Right ventricle myocardium inferior (tissue), 1 donor: ENCODE results near the gene CCT4. TPM values are rescaled to one million over a fixed set of nuclear protein-coding genes. Genes with fewer than 3 reads are reported as not detected.
A peak's percentile ranks its signal among the peaks of the same experiment; 100 is the strongest.
"Not testable (repeated sequence)": the region's sequence is repeated elsewhere in the genome, so short reads cannot be mapped to it uniquely, and the experiment has no call there.

ENCODE experiments used
- ATAC-seq: fragments of 200-7000 bp; cut with Tn5 transposase; one replicate; pipeline ENCODE4 v1.9.1; 2020; ENCODE audit warnings: mild to moderate bottlenecking, moderate library complexity
- DNase-seq: peaks from one replicate; pipeline ENCODE4 v3.0.0; 2021; ENCODE audit errors: missing footprints
- intact Hi-C: fragments of 100-400 bp; cut with DNase I; formaldehyde crosslinking; loops from one replicate; pipeline ENCODE4 v1.11.0; 2022
- total RNA-seq: library from RNA; stranded (reverse); fragmentation: NEBNext Ultra II Directional; extraction: Animal tissue kit (Norgen Biotek cat#: 25700); gene quantifications from one replicate; pipeline ENCODE4 v1.2.1, GENCODE V29; 2021
- donor health status: DM: no; HTN: yes; CAD: no; lungs with severe emphysema.

The CCT4 gene
- total RNA-seq, 1 donor from 2014 or later = 105 TPM

- DNase-seq (no peak), ATAC-seq (no peak)
- intact Hi-C loops = no loop called here
Observed at GRCh38 chr2:61885896-61886603, 2.4 kb downstream of the CCT4 start.

- intact Hi-C loops = no loop called here
- DNase-seq (no peak), ATAC-seq (no peak)
Observed at GRCh38 chr2:61882850-61883249, 5.6 kb downstream of the CCT4 start.

GRCh38 chr2:61879351-61879750 is 9.1 kb downstream of the CCT4 start:
- ATAC-seq, DNase-seq: not testable (repeated sequence)
- intact Hi-C loops = loop anchor here (5.0 kb wide), 1 partner anchor 397 kb away; no protein-coding TSS in a partner anchor

- DNase-seq (no peak), ATAC-seq (no peak)
- intact Hi-C loops = loop anchor here (5.0 kb wide), 1 partner anchor 396 kb away; no protein-coding TSS in a partner anchor
Observed at GRCh38 chr2:61878761-61879160, 9.7 kb downstream of the CCT4 start.

- intact Hi-C loops = loop anchor here (5.0 kb wide), 1 partner anchor 395 kb away; no protein-coding TSS in a partner anchor
- no peak for DNase-seq
Observed at GRCh38 chr2:61877571-61878245, 10.7 kb downstream of the CCT4 start.

GRCh38 chr2:61876400-61876799 is 12.1 kb downstream of the CCT4 start:
- ATAC-seq (no peak), DNase-seq (no peak)
- intact Hi-C loops = loop anchor here (5.0 kb wide), 1 partner anchor 394 kb away; no protein-coding TSS in a partner anchor

More at GRCh38 chr2:61877571-61878245, 10.7 kb downstream of the CCT4 start:
- no peak for ATAC-seq

GRCh38 chr2:61866482-61867089 is 21.9 kb downstream of the CCT4 start:
- not testable (repeated sequence) for DNase-seq, ATAC-seq

GRCh38 chr2:61862085-61862484 is 26.4 kb downstream of the CCT4 start:
- DNase-seq (no peak), ATAC-seq (no peak)
- intact Hi-C loops = no loop called here

More at GRCh38 chr2:61866482-61867089, 21.9 kb downstream of the CCT4 start:
- intact Hi-C loops = not testable (repeated sequence)

- no peak for ATAC-seq
- intact Hi-C loops = loop anchor here (10.0 kb wide), 1 partner anchor 352 kb away; no protein-coding TSS in a partner anchor
- no peak for DNase-seq
Observed at GRCh38 chr2:61857224-61857623, 31.2 kb downstream of the CCT4 start.

GRCh38 chr2:61855318-61855613 is 33.2 kb downstream of the CCT4 start:
- DNase-seq = no peak
- intact Hi-C loops = loop anchor here (10.0 kb wide), 1 partner anchor 350 kb away; no protein-coding TSS in a partner anchor

GRCh38 chr2:61854564-61855317 is 33.7 kb downstream of the CCT4 start:
- ATAC-seq (peak; percentile 94), DNase-seq (no peak)
- intact Hi-C loops = loop anchor here (5.0 to 10.0 kb wide), 2 partner anchors 317 to 350 kb away; partner anchors contain the start of gene XPO1

More at GRCh38 chr2:61855318-61855613, 33.2 kb downstream of the CCT4 start:
- no peak for ATAC-seq

GRCh38 chr2:61853847-61854563 is 34.5 kb downstream of the CCT4 start, which contains the start of gene FAM161A:
Gene FAM161A, minus strand, starts transcription at chr2:61854060. Its CDS starts 19 bp downstream, at chr2:61854041.
- ATAC-seq (peak; percentile 97), DNase-seq (peak; percentile 94)
- intact Hi-C loops = loop anchor here (5.0 to 10.0 kb wide), 2 partner anchors 317 to 349 kb away; partner anchors contain the start of gene XPO1

- peak; percentile 84 for DNase-seq
- intact Hi-C loops = loop anchor here (5.0 to 10.0 kb wide), 2 partner anchors 316 to 348 kb away; partner anchors contain the start of gene XPO1
Observed at GRCh38 chr2:61853086-61853846, 35.2 kb downstream of the CCT4 start.

GRCh38 chr2:61851270-61851669 is 37.2 kb downstream of the CCT4 start:
- not testable (repeated sequence) for ATAC-seq, DNase-seq
- intact Hi-C loops = loop anchor here (5.0 to 10.0 kb wide), 2 partner anchors 314 to 346 kb away; partner anchors contain the start of gene XPO1

More at GRCh38 chr2:61853086-61853846, 35.2 kb downstream of the CCT4 start:
- ATAC-seq = peak; percentile 89

- intact Hi-C loops = no loop called here
- ATAC-seq (no peak), DNase-seq (no peak)
Observed at GRCh38 chr2:61845320-61845719, 43.1 kb downstream of the CCT4 start.

GRCh38 chr2:61841286-61841685 is 47.2 kb downstream of the CCT4 start:
- ATAC-seq (no peak), DNase-seq (no peak)
- intact Hi-C loops = no loop called here

GRCh38 chr2:61834893-61835292 is 53.6 kb downstream of the CCT4 start:
- DNase-seq (no peak), ATAC-seq (no peak)
- intact Hi-C loops = no loop called here
